Ramos (cell line): ENCODE measurements around the gene TSHZ1.
"Not testable (repeated sequence)": the region's sequence is repeated elsewhere in the genome, so short reads cannot be mapped to it uniquely, and the experiment has no call there.

Source experiments
- in situ Hi-C: fragments of 300-500 bp; cut with MboI; formaldehyde crosslinking; loops from one replicate; pipeline ENCODE4 v1.14.3; 2022; ENCODE audit warnings: low sequenced_read_pairs; ENCODE audit not compliant: unreplicated experiment

TSHZ1 gene

DNA sequence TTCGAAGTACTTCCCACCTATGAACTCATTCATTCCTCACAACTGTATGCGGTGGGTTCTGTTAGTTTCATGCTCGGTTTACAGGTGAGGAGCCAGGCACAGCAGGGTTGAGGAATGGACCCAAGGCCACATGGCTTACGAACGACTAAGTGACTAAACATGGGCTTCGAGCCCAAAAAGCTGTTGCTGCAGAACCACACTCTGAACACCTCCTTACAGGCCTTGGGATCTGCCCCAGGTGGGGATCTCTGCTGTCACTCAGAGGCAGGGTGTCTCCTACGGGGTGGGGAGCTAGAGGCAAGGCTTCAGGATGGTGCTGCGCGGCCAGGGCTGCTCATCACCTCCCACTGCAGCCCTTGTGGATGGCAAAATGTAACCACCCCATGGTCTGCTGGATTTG, 80.9 kb downstream of the TSHZ1 start:
- in situ Hi-C loops: no loop called here

DNA sequence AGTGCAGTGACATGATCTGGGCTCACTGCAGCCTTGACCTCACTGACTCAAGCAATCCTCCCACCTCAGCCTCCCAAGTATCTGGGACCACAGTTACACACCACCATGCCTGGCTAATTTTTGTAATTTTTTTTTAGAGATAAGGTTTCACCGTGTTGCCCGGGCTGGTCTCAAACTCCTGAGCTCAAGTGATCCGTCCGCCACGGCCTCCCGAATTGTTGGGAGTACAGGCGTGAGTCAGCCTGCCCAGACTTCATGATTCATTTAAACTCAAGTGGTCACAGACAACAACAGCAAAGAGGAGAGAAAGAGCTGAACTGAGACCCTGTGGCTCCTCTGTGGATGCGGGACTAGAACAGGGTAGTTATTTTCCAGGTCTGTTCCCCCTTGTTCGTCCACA, 83.0 kb downstream of the TSHZ1 start:
- in situ Hi-C loops: no loop called here

DNA sequence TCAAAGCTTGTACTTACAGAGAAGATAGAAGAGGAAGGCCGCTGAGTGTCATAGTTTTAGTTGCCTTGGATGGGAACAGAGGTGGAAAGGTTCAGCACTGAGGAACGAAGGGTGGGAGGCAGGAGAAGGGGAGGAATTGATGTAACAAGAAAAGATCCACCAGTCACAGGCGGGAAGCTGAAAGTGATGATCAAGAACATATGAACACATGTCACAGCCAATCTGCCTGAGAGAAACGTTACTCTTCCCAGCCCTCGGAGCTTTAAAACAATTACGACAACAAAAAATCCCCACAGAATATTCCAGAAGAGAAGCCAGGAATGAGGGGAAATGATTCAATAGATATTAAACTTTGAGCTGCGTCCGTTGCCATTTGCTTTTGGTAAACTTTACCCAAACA, 87.1 kb downstream of the TSHZ1 start:
- in situ Hi-C loops: no loop called here

DNA sequence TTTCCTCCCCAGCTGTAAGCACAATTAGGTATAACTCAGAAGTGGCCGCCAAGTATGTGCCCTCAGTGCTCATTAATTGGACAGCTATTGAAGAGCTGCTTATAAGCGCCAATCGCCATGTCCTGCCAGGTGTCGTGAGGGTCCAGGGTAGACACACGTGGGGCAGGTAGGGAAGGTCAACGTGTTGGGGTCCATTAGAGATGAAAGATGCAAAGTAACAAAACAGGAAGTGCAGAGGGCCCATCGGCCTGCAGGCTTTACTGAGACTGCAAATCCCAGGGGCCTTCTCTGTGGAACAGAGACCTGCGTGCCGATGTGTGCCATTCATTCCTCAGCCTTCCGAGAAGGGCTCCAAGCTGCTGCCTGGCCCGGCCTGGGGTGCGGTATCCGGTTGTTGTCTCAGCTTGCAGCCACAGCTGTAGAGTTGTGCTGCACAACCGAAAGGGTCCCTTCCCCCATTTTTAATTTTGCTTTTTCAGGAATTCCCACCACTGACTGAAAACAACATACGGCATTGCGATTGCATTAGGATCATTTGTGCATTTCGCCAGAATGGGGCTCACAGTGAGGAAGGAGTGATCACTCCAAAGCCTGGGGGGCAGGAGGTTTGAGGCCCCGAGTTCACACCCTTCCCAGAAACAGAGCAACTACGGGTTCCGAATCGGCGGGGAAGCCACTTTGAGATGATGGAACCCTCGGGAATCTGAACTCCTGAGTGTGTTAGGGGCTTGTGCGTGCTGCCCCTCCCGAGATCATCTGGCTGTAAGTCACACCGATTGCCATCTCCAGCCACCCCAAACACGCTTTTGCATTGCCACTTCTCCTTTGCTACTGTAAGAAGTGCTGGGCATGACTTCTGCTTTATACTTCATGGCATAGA, 94.3 kb downstream of the TSHZ1 start:
- in situ Hi-C loops: no loop called here

DNA sequence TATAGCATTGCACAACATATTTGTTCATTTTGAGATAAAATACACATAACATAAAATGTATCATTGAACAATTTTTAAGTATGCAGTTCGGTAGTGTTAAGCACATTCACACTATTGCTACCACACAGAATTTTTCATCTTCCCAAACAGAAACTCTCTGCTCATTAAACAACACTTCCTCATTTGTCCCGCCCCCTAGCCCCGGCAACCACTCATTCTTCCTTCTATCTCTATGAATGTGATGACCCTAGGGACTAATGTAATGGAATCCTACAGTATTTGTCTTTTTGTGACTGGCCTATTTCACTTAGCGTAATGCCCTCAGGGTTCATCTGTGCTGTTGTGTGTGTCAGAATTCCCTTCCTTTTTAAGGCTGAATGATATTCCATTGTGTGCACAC, 95.4 kb downstream of the TSHZ1 start:
- in situ Hi-C loops: no loop called here

DNA sequence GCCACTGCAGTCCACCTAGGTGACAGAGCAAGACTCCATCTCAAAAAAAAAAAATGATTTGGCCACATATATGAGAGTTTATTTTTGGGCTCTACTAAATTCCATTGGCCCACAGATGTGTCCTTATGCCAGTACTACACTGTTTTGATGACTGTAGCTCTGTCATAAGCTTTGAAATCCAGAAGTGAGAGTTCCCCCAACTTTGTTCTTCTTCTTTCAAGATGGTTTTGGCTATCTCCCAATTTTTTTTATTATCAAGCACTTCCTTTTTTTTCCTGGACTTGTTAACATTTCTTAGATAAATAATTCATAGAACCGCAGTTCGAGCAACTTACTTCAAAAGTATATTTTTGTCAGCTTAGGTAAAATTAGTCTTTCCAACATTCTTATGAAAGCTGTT, 96.9 kb downstream of the TSHZ1 start:
- in situ Hi-C loops: no loop called here

DNA sequence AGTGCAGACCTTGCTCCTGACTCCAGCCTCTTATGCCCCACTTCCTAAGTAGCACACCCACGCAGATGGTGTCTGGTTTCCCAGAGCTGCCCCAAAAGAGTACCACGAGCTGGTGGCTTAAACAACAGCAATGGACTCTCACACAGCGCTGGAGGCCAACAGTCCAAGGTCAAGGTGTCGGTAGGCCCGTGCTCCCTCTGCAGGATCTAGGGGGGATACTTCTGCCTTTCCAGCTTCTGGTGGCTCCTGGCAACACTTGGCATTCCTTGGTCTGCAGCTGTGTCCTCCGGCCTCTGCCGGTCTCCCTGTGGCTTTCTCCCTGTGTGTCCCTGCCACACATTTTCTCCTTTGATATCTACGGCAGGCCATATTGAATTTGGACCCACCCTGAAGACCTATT, 99.0 kb downstream of the TSHZ1 start:
- in situ Hi-C loops: no loop called here

DNA sequence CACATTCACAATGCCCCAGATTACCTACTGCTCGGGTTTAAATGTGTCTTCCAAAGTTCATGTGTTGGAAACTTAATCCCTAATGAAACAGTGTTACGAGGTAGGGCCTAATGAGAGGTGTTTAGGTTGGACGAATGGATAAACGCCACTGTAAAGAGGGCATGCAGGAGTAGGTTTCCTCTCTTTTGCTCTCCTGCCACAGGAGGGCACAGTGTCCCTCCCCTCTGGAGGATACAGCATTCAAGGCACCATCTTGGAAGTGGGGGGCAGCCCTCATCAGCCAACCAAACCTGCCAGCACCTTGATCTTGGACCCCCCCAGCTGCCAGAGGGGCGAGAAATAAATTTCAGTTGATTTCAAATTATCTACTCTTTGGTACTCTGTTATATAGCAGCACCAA, 103.5 kb downstream of the TSHZ1 start:
- in situ Hi-C loops: no loop called here

DNA sequence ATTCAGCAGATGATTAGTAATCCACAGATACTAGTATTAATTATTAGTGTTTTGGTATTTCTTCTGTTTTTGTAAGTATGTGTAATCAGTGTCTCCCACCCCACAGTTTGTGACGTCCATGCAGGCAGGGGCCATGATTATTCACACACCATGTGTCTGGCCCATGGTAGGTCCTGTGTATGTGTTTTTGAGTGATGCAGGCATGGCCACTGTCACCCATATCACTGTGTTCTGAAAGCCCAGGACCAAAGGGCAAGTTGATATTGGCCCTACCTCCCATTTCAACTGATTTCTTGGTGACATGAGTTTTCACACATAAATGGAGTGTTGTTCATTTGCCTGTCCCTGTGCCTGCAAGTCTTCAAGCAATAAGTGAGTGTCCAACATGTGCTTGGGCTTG, 104.0 kb downstream of the TSHZ1 start:
- in situ Hi-C loops: no loop called here

DNA sequence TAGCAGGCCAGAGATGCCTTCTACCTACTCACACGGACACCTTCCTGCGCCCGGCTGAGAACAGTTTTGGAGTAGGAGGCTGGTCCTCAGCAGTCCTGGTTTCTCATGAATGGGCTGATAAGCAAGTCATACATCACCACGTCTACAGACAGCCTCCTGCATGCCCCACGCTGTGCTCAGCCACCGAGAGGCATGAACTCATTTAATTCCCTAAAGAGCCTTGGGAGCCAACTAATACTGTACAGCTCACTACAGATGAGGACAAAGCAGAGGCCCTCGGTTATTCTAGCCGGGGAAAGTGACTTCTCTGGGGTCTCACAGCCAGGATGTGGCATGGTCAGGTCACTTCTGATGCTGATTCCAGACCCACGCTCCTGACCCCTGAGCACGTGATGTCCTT, 105.6 kb downstream of the TSHZ1 start:
- in situ Hi-C loops: no loop called here

DNA sequence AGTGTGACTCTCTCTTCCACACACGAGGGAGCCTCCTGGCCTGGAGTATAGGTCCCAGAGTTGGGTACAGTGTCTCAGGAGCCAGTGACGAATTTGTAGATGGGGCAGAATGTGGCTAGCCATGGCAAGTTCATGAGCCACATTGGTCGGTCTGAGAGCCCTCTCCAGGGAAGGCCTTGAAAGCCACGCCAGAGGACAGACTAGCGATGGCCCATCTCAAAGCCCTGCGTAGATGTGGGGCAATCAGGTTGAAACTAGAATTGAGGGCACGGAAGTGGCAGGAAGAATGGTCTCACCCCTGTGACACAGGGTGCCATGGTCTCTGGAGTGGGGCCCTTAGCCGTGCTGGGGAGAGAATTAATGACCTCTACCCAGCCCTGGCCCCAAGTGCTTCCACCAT, 106.2 kb downstream of the TSHZ1 start:
- in situ Hi-C loops: no loop called here

DNA sequence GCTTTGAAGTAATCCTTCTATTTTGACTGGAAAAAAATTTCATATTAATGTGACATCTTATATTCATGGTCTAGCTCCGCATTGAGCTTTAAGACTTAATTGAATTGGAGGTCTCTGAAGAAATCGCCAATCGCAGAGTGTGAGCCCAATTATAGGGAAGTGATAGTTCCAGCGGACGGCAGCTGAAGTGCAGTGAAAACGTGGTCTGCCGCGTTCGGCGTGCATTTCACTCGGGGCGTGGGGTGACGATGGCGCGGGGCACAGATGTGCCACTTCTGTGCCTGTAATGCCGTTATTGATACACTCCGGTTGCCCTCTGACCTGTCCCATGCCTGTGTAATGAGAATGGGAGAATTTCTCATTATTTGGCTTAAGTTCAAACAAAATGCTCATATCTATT, 106.7 kb downstream of the TSHZ1 start:
- in situ Hi-C loops: no loop called here

DNA sequence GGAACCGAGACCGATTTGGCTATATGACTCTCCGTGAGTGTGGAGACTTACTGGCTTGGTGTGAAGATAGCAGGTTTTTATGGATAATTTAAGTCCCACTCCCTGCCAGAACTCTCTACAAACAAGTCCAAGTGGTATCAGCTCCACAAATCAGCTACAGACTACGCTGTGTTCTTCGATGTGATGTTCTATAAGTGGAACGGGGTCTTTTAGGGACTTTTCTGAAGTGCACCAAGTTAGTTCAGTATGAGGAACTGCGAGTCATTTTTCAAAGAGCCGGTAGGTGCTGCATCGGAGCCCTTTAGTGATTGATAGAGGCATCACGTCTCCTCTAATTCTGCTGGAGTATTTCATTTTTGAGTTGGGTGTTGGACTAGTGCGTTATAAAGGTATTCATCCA, 107.1 kb downstream of the TSHZ1 start:
- in situ Hi-C loops: no loop called here

DNA sequence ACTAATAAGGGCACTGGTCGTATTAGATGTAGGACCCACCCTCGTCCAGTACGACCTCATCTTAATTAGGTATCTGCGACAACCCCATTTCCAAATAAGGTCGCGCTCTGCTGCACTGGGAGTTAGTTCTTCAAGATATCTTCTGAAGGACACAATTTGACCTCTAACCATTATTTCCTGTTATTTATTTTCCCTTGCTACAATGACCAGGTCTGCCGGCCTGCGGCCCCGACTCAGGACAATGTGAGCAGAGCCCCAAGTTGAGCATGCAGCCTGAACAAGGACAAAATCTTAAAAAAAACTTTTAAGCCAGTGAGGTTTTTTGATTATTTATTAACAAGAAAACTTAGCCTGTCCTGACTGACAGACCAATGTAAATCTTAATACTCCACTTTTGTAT, 109.3 kb downstream of the TSHZ1 start:
- in situ Hi-C loops: no loop called here

DNA sequence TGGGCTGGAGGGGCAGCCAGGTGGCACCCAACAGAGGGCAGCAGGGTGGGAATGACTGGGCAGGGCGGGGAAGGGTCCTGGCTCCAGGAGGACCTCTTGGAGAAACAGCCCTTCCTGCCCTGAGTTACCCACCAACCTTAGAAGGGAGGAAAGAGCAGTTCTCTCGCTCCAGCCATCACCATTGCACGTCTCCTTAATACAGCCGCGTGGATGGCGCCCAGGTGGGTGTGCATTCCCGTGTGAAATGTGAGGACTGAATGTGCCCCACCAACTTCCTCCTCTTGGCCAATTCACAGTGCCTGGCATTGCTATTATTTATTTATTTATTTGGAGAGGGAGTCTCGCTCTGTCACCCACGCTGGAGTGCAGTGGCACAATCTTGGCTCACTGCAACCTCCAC, 109.9 kb downstream of the TSHZ1 start:
- in situ Hi-C loops: no loop called here

DNA sequence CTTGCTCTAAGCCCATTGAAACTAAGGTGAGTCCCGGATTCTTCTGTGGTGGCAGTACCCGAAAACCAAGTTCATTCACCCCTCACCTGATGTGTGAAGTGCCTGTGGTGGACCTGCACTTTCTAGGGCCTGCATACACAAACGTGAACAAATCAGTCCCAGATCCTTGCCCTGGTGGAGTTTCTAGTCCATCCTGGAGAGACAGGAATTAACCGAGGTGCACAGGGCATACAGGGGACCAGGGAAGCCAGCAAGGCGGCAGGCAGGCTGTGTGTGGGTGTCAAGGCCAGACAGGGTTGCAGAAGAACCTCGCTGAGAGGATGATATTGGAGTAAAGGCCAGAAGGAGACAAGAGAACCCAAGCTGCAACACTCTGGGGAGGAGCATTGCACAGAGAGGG, 110.8 kb downstream of the TSHZ1 start:
- in situ Hi-C loops: no loop called here

DNA sequence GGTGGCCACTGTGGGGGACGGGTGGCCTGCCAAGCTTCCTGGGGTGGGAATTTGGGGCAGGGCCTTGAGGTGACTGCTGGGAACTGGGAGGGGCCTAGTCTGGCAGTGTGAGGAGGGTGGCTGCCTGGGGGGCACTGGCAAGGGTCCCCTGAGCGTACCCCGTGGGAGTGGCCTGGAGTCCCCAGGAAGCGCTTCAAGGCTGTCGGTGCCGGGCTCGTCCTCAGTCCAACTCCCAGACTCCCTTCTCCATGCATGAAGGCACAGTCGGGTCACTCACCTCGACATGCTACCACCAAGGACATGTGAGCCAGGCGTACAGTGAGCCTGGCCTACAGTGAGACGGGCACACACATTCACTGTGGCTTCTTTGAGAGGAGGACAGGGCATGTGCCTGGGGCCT, 111.6 kb downstream of the TSHZ1 start:
- in situ Hi-C loops: no loop called here

DNA sequence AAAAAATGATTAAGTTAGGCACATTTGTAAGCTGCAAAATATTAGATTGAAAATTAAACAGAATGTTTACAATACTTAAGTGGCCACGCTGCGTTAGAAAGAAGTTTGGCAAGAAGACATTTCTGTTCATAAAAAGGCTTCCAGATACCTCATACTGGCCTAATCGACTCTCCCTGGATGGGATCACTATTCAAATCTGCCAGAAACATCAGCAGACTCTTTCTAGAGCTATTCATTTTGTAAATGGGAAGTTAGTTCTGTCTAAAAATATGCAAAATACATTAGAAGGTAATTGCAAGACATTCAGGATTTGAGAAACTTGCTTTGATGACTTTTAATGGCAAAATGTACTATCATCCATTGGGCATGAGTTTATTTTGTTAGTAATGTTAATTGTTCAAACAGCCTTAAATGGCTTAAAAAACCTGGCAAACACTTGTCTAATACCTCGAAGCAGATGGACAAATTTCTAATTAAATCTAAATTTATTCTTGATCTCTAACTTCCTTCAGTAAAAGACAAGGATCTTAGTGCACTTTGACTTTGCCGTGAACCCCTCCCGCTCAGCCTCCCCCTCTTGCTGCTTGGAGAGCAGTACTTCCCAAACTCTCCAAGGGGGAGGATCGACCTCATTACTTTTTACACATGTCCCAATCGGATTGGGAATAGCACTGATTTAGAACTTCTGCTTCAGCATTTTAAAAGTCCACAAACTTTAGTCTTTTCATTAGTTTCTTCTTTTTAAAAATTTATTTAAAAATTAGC, 113.4 kb downstream of the TSHZ1 start:
- in situ Hi-C loops: no loop called here

DNA sequence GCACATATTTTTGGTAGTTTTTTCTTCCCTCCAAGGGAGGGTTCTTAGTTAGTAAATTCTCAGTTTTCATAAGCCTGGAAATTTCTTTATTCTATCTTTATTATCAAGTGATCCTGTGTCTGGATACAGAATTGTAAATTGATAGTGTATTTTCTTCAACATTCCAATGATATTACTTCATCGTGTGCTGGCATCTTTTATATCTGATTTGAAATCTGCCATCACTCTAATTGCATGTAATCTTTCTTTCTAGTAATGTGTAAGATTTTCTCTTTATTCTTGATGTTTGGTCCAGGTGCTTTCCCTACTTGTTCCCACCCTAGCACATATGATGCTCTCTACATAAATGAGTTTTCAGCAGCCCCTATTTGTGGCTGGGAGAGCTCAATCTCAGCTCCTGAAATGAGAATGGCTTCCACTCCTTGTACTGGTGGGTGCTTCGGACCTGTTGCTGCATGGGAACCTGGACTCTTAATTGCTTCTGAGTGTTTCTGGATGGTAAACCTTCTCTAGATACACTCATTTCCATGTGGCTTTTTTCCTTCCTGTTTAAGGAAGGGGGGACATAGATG, 114.2 kb downstream of the TSHZ1 start:
- in situ Hi-C loops: no loop called here

DNA sequence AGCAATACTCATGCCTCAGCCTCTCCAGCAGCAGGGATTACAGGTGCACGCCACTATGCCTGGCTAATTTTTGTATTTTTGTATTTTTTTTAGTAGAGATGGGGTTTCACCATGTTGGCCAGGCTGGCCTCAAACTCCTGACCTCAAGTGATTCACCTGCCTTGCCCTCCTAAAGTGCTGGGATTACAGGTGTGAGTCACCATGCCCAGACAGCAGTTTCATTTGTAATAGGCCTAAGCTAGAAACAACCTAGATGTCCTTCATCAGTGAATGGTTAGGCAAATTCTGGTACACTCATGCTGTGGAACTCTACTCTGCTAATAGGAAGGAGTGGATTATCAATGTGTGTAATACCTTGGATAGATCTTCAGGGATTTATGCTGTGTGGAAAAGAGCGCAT, 119.2 kb downstream of the TSHZ1 start:
- in situ Hi-C loops: not testable (repeated sequence)

DNA sequence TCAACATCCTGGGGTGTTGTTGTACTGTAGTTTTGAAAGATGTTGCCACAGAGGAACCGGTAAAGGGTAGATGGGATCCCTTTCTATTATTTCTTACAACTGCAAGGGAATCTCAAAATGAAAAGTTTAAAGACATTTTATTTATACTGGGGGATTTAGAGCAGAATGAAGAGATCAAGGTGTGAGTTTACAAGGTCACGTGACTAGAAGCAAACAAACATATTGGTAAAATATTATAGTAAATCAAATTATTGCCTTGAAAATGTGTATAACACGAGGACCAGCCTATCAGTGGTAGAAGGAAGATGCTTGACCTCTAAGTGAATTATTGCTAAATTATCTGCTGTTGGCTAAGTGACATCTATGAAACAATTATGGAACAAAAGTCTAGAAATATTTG, 119.7 kb downstream of the TSHZ1 start:
- in situ Hi-C loops: no loop called here
